Activated CD8-positive, alpha-beta memory T cell treated with anti-CD3 and anti-CD28 coated beads, Interleukin-2, amount 10 ng/mL, durations not matched to agents 7 days and 5 days (primary cell): ENCODE measurements around the gene CXXC1. TPM values are rescaled to one million over a fixed set of nuclear protein-coding genes. Genes with fewer than 3 reads are reported as not detected.
"Not testable (repeated sequence)": the region's sequence is repeated elsewhere in the genome, so short reads cannot be mapped to it uniquely, and the experiment has no call there.

ENCODE experiments used
- ATAC-seq: fragments of 150-1000 bp; cut with Tn5 transposase; one replicate; pipeline ENCODE4 v1.10.0; 2021; ENCODE audit warnings: moderate library complexity
- CTCF ChIA-PET: fragments of 350-600 bp; sonication (Branson Sonifier 250); formaldehyde crosslinking; loops from one replicate; lab custom pipeline; 2021; ENCODE audit warnings: antibody characterized with exemption; lab: Charles Lee
- DNase-seq: peaks from one replicate; pipeline ENCODE4 v3.0.0-alpha.2; 2020
- H3K27ac Mint-ChIP-seq: one replicate; pipeline ENCODE4 v1.8.0; 2021; ENCODE audit warnings: mild to moderate bottlenecking, mixed read lengths
- H3K27me3 Mint-ChIP-seq: one replicate; pipeline ENCODE4 v1.8.0; 2021; ENCODE audit warnings: mixed read lengths
- H3K36me3 Mint-ChIP-seq: one replicate; pipeline ENCODE4 v1.8.0; 2021; ENCODE audit warnings: mild to moderate bottlenecking, mixed read lengths
- H3K4me1 Mint-ChIP-seq: one replicate; pipeline ENCODE4 v1.8.0; 2021; ENCODE audit warnings: mixed read lengths
- H3K4me3 Mint-ChIP-seq: one replicate; pipeline ENCODE4 v1.8.0; 2021; ENCODE audit warnings: mild to moderate bottlenecking, moderate library complexity, mixed read lengths
- H3K9me3 Mint-ChIP-seq: one replicate; pipeline ENCODE4 v1.8.0; 2022; ENCODE audit warnings: low read depth, mixed read lengths
- total RNA-seq, 2 experiments: library from RNA; stranded (reverse); gene quantifications; one replicate each; pipeline ENCODE4 v1.2.3, GENCODE V29; 2021

The CXXC1 gene
- total RNA-seq, 2 experiments from 2014 or later, result 128 to 150 TPM

- DNase-seq, ATAC-seq, H3K27ac Mint-ChIP-seq, H3K36me3 Mint-ChIP-seq, H3K9me3 Mint-ChIP-seq, H3K4me3 Mint-ChIP-seq: not testable (repeated sequence)
- peaks cover 24% of the 10 kb centered on the region for H3K27me3 Mint-ChIP-seq
- H3K4me1 Mint-ChIP-seq, result peaks cover 14% of the 10 kb centered on the region
- CTCF ChIA-PET, result interaction anchor here (1.9 to 3.4 kb wide), 2 partner anchors 40 to 48 kb away, joined by 10 to 12 read pairs; no protein-coding TSS in a partner anchor
Measured at GRCh38 chr18:50308851-50309250, 21.4 kb upstream of the CXXC1 start.

- DNase-seq (peak; percentile 96), ATAC-seq (peak; percentile 100)
- peaks cover 6% of the 10 kb centered on the region for H3K36me3 Mint-ChIP-seq
- peaks cover 14% of the 10 kb centered on the region for H3K4me1 Mint-ChIP-seq
- peak overlapping the region; percentile 82 for H3K4me3 Mint-ChIP-seq
- peak overlapping the region; percentile 67 for H3K27ac Mint-ChIP-seq
- peaks cover 30% of the 10 kb centered on the region for H3K27me3 Mint-ChIP-seq
- CTCF ChIA-PET, result interaction anchor here (1.0 to 3.4 kb wide), 6 partner anchors 10 to 49 kb away, joined by 3 to 17 read pairs (median 10); partner anchors contain the start of gene CFAP53
- H3K9me3 Mint-ChIP-seq, result peaks cover 6% of the 10 kb centered on the region
Measured at GRCh38 chr18:50307738-50308470, 20.4 kb upstream of the CXXC1 start.

DNA sequence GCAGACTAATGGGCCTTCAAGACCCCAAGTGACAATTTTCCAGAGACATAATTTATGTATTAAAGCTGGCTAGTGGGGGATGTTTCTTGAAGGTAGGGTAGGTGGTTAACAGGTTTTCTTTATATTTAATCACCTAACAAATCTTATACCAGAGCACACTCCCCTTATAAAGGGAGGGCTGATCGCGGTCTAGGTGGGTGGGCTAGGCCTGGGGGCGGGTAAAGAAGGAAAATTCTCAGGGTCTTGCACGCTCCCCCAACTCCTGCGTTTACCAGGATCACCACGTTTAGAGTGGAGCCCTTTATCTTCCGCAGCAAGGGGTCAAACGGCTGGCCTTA is 19.9 kb upstream of the CXXC1 start:
- Mint-ChIP-seq H3K36me3 (peaks cover 6% of the 10 kb centered on the region), H3K4me1 (peaks cover 14% of the 10 kb centered on the region), H3K4me3 (peak overlapping the region; percentile 82), H3K27me3 (peaks cover 35% of the 10 kb centered on the region), H3K9me3 (peaks cover 6% of the 10 kb centered on the region), H3K27ac (peak overlapping the region; percentile 67)
- no peak for DNase-seq
- CTCF ChIA-PET, result interaction anchor here (1.0 to 3.4 kb wide), 5 partner anchors 9 to 50 kb away, joined by 3 to 17 read pairs (median 10); partner anchors contain the start of gene CFAP53
- ATAC-seq, result peak; percentile 40

GRCh38 chr18:50306944-50307343 is 19.5 kb upstream of the CXXC1 start:
- H3K9me3 Mint-ChIP-seq, result peaks cover 6% of the 10 kb centered on the region
- peak overlapping the region; percentile 67 for H3K27ac Mint-ChIP-seq
- ATAC-seq (no peak), DNase-seq (no peak)
- CTCF ChIA-PET, result interaction anchor here (1.0 to 3.4 kb wide), 5 partner anchors 9 to 50 kb away, joined by 3 to 17 read pairs (median 10); partner anchors contain the start of gene CFAP53
- peak overlapping the region; percentile 82 for H3K4me3 Mint-ChIP-seq
- peaks cover 6% of the 10 kb centered on the region for H3K36me3 Mint-ChIP-seq
- peaks cover 14% of the 10 kb centered on the region for H3K4me1 Mint-ChIP-seq
- H3K27me3 Mint-ChIP-seq, result peaks cover 37% of the 10 kb centered on the region

DNA sequence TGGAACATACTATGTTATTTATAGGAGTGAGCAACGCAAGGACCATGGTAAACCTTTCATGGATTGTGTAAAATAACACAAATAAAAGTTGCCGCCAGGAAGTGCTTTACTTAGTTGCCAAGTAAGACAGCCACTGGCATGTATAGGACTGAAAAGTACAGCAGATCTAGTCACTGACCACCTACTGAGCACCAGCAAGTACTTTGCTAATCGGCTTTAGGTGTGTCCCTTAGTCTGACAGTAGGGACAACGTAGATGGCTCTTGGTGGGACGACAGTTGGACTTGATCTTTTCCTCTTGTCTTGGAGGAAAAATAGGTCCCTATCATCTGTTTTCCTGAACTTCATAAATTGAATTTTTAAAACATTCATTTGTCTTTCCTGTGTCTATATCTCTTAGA is 13.6 kb upstream of the CXXC1 start:
- H3K27me3 Mint-ChIP-seq, result peaks cover 59% of the 10 kb centered on the region

DNA sequence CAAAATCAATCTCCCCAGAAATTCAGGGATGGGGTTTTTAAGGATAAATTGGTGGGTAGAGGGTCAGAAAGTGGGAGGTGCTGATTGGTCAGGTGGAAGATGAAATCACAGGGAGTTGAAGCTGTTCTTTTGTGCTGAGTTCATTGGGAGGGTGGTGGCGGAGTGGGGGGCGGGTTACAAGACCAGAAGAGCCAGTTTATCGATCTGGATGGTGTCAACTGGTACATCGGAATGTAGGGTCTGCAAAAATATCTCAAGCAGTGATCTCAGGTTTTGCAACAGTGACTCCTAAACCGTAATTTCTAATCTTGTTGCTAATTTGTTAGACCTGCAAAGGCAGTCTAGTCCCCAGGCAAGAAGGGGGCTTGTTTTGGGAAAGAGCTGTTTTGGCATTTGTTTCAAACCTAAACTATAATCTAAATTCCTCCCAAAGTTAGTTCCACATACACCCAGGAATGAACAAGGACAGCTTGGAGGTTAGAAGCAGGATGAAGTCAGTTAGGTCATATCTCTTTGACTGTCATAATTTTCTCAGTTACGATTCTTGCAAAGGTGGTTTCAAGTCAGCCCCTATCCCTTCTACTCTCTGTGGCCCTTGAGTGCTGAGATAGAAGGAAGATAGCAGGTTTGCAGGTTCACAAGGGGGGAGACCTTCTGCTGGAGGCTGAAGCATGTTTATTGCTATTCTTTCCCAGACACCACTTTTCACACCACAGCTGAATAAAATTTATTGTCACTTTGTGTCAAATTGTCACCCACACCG is 12.3 kb upstream of the CXXC1 start:
- no peaks in the 10 kb centered on the region for H3K36me3 Mint-ChIP-seq
- H3K9me3 Mint-ChIP-seq, result no peaks in the 10 kb centered on the region
- peaks cover 54% of the 10 kb centered on the region for H3K27me3 Mint-ChIP-seq
- H3K27ac Mint-ChIP-seq, result no peak overlapping the region
- CTCF ChIA-PET, result interaction anchor here (3.0 kb wide), 1 partner anchor 57 kb away, joined by 9 read pairs; no protein-coding TSS in a partner anchor
- peaks cover 15% of the 10 kb centered on the region for H3K4me1 Mint-ChIP-seq
- no peak overlapping the region for H3K4me3 Mint-ChIP-seq
- ATAC-seq (no peak), DNase-seq (no peak)

More for the DNA sequence above, 13.6 kb upstream of the CXXC1 start:
- no peak for DNase-seq
- Mint-ChIP-seq H3K27ac (no peak overlapping the region), H3K4me3 (no peak overlapping the region), H3K4me1 (peaks cover 15% of the 10 kb centered on the region), H3K9me3 (peaks cover 5% of the 10 kb centered on the region), H3K36me3 (peaks cover 5% of the 10 kb centered on the region)
- ATAC-seq, result no peak
- CTCF ChIA-PET, result interaction anchor here (1.8 kb wide), 1 partner anchor 19 kb away, joined by 3 read pairs; no protein-coding TSS in a partner anchor

DNA sequence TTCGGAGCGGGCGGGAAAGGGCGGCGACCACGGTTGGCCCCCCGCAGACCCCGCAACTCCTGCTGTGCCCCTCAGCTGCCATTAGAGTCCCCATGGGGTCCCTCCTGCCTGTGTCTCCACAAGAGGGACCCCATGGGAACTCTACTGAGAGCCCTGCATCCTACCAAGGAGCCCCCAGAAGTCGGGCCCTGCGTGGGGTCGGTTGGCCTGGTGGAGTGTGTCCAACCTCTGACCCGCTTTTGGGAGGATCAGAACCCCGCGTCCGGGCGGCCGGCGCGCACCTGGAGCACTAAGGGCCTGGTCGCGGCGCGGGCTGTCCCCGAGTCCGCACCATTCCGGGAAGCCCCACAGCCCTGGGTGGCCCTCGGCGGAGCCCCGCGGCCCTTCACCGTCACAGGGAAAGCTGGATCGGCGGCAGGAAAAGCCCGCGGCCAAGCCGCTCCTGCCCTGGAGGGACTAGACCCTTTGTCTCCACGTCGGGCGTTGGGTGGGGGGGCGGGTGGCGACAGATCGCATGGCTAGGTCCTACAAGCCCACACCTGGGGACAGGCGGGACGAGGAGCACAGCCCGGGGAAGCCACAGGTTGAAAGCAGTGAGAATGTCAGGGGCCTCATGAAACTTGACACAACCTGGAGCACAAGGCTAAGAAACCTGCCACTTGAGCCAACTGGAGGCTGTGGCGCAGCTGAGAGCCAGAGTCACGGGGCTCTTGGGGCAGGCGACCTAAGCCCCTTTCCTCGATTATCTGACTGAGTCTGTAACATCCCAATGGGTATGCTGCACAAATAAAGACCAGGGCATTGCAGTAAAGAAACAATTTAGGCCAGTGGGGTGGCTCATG is 11.2 kb upstream of the CXXC1 start:
- no peaks in the 10 kb centered on the region for H3K36me3 Mint-ChIP-seq
- peak overlapping the region; percentile 63 for H3K4me3 Mint-ChIP-seq
- ATAC-seq, result no peak

GRCh38 chr18:50297621-50298442 is 10.3 kb upstream of the CXXC1 start:
- CTCF ChIA-PET, result interaction anchor here (1.4 to 3.0 kb wide), 2 partner anchors 10 to 59 kb away, joined by 3 to 9 read pairs; no protein-coding TSS in a partner anchor
- peaks cover 41% of the 10 kb centered on the region for H3K27me3 Mint-ChIP-seq
- H3K9me3 Mint-ChIP-seq, result no peaks in the 10 kb centered on the region
- H3K4me1 Mint-ChIP-seq, result peaks cover 15% of the 10 kb centered on the region
- ATAC-seq (peak; percentile 99), DNase-seq (peak; percentile 90)
- peak overlapping the region; percentile 63 for H3K4me3 Mint-ChIP-seq
- no peak overlapping the region for H3K27ac Mint-ChIP-seq
- H3K36me3 Mint-ChIP-seq, result no peaks in the 10 kb centered on the region

More for the DNA sequence above, 11.2 kb upstream of the CXXC1 start:
- H3K27me3 Mint-ChIP-seq, result peaks cover 47% of the 10 kb centered on the region
- peaks cover 15% of the 10 kb centered on the region for H3K4me1 Mint-ChIP-seq
- CTCF ChIA-PET, result interaction anchor here (1.4 to 3.0 kb wide), 2 partner anchors 9 to 59 kb away, joined by 3 to 9 read pairs; no protein-coding TSS in a partner anchor
- no peaks in the 10 kb centered on the region for H3K9me3 Mint-ChIP-seq
- no peak for DNase-seq
- H3K27ac Mint-ChIP-seq, result no peak overlapping the region

GRCh38 chr18:50293039-50293438 is 5.5 kb upstream of the CXXC1 start:
- H3K27me3 Mint-ChIP-seq, result peaks cover 9% of the 10 kb centered on the region
- no peaks in the 10 kb centered on the region for H3K9me3 Mint-ChIP-seq
- CTCF ChIA-PET, result interaction anchor here (1.8 kb wide), 1 partner anchor 64 kb away, joined by 5 read pairs; no protein-coding TSS in a partner anchor
- ATAC-seq (no peak), DNase-seq (no peak)
- H3K4me1 Mint-ChIP-seq, result peaks cover 16% of the 10 kb centered on the region
- H3K27ac Mint-ChIP-seq, result no peak overlapping the region
- H3K4me3 Mint-ChIP-seq, result no peak overlapping the region
- no peaks in the 10 kb centered on the region for H3K36me3 Mint-ChIP-seq

GRCh38 chr18:50289108-50289443 is 1.6 kb upstream of the CXXC1 start:
- peak overlapping the region; percentile 67 for H3K27ac Mint-ChIP-seq
- peak overlapping the region; percentile 35 for H3K4me3 Mint-ChIP-seq
- CTCF ChIA-PET, result interaction anchor here (0.8 to 2.9 kb wide), 4 partner anchors 15 to 21 kb away, joined by 3 to 10 read pairs (median 4); no protein-coding TSS in a partner anchor
- H3K27me3 Mint-ChIP-seq, result no peaks in the 10 kb centered on the region
- ATAC-seq (no peak), DNase-seq (no peak)
- no peaks in the 10 kb centered on the region for H3K9me3 Mint-ChIP-seq
- H3K4me1 Mint-ChIP-seq, result peaks cover 28% of the 10 kb centered on the region
- H3K36me3 Mint-ChIP-seq, result peaks cover 22% of the 10 kb centered on the region

DNA sequence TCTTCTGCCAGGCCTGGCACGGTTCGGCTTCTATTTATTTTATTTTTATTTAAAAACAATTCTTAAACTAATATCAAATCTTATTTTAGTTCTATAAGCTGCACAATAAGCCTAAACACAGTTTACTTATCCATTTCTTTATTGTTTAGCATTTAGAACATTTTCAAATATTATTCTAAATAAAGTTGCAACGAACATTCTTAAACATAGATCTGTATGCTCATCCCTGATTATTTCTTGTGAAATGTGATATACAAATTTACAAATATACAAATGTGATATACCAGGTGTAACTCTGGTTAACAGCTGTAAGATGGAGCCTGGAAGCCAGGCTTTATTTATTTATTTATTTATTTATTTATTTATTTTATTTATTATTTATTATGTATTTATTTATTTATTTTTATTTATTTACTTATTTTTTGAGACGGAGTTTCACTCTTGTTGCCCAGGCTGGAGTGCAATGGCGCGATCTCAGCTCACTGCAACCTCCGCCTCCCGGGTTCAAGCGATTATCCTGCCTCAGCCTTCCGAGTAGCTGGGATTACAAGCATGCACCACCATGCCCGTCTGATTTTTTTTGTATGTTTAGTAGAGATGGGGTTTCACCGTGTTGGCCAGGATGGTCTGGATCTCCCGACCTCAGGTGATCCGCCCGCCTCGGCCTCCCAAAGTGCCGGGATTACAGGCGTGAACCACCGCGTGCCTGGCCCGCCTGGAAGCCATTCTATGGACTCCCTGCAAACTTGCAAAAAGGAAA is 1.0 kb upstream of the CXXC1 start:
- CTCF ChIA-PET, result interaction anchor here (0.8 to 2.9 kb wide), 4 partner anchors 16 to 20 kb away, joined by 3 to 10 read pairs (median 4); no protein-coding TSS in a partner anchor
- H3K27ac Mint-ChIP-seq, result peak overlapping the region; percentile 94
- not testable (repeated sequence) for DNase-seq, H3K9me3 Mint-ChIP-seq, ATAC-seq, H3K27me3 Mint-ChIP-seq
- peaks cover 33% of the 10 kb centered on the region for H3K4me1 Mint-ChIP-seq
- H3K36me3 Mint-ChIP-seq, result peaks cover 27% of the 10 kb centered on the region
- peak overlapping the region; percentile 92 for H3K4me3 Mint-ChIP-seq
